Erythroblast (primary cell): ENCODE measurements around the gene NADSYN1.

Experiments
- GATA1 ChIP-seq: IDR thresholded peaks from 2 replicates; pipeline ENCODE4 v1.6.1; 2011; ENCODE audit warnings: low read depth, mild to moderate bottlenecking, control low read depth, low read length, moderate library complexity
- POLR2A ChIP-seq: IDR thresholded peaks from 2 replicates; pipeline ENCODE4 v1.6.1; 2011; ENCODE audit warnings: mild to moderate bottlenecking, low read length

DNA sequence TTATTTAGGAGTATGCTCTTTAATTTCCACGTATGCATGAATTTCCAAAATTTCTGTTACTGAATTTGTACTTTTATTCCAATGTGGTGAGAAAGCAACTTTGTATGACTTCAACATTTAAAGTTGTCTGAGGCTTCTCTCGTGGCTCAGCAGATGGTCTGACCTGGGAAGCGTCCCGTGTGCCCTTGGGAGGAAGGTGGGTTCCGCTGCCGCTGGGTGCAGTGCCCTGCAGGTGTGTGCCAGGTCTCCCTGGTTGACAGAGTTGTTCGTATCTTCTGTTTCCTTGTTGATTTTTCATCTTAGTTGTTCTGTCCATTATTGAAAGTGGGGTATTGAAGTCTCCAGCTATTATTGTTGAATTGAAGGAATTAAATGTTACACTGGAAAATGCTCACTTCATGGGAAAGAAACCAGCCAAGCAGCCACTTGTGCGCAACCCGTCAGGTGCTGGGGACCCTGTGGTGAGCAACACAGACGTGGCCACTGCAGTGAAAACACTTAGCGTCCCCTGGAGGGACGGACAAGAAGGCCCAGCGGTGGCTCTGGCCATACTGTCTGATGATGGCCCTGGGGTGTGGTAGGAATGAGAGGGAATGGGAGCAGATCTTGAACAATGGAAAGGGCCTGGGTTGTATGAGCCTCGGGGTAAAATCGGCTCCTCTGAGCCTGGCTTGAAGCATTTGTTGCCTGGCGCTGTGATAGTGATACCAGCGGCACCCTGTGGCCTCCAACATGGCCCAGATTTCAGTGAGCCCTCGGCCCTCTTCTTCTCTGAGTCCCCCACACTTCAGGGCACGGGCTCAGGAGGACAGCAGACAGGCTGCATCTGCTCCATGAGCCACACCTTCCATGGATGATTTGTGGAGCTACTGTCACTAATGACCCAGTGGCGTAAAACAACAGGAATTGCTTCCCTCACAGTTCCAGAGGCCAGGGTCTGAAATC, 42.6 kb downstream of the NADSYN1 start:
- no peak for TF ChIP-seq POLR2A
- no peak for TF ChIP-seq GATA1
